ENCODE measurements around the gene PKP4. TPM values are rescaled to one million over a fixed set of nuclear protein-coding genes. Genes with fewer than 3 reads are reported as not detected.
A peak's percentile ranks its signal among the peaks of the same experiment; 100 is the strongest.

Gene PKP4
- total and polyA plus RNA-seq, 2 of the 8 experiments (the other 6 are each of a cell fraction or from before 2014, with no cell fraction given): 48.2 to 88.0 TPM

DNA sequence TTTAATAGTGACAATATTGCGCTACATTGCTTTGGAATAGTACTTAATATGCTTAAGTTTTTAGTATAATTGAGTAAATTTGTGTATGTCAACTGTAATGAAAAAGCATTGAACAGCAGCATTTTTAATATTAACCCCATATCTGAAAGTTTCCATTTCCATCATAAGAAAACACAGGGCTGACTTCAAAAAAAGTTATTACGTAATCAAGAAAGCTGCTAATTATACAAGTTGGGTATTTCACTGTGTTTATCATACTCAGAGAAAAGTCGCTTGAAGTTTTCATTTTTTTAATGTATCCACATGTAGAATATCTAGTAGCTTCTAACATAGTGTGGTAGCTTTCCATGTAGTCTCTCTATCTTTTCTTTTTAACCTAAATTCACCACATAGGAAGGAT lies 146.5 kb downstream of the PKP4 start:
- ChIA-PET POLR2A (ENCODE audit: partially characterized antibody) (interaction anchor here (1.4 kb wide), 1 partner anchor 16 kb away, joined by 3 read pairs; no protein-coding TSS in a partner anchor), CTCF (ENCODE audit: partially characterized antibody) (interaction anchor here (0.6 to 1.2 kb wide), 2 partner anchors 150 to 159 kb away, joined by 3 to 4 read pairs; no protein-coding TSS in a partner anchor)
- Histone ChIP-seq H3K4ac (replicated peaks; ENCODE audit: insufficient read length, low read depth, low read length) (no peak overlapping the region), H3K4me2 (ENCODE audit: insufficient read depth in 1 of 2, low read depth in 2 of 2, low read length in 2 of 2) (no peak overlapping the region), H3K27me3 (replicated peaks in 1 of 4; ENCODE audit: control insufficient read depth in 3 of 4, extremely low read depth in 1 of 4, insufficient read depth in 3 of 4, low read length in 3 of 4) (no peaks in the 10 kb centered on the region), H3K14ac (ENCODE audit: insufficient read length) (no peak overlapping the region), H4K5ac (ENCODE audit: insufficient read length, low read depth, low read length) (no peak overlapping the region), H3K79me1 (ENCODE audit: low read depth, low read length) (no peaks in the 10 kb centered on the region), H3K36me3 (ENCODE audit: control insufficient read depth in 2 of 4, insufficient read depth in 4 of 4, low read length in 3 of 4) (peaks cover 0 to 2% (median 0%) of the 10 kb centered on the region in 4 experiments; a peak in 1 of 8 replicates), H3K79me2 (ENCODE audit: control insufficient read depth in 1 of 2, insufficient read depth in 2 of 2, low read length in 2 of 2) (no peaks in the 10 kb centered on the region), H4K20me1 (replicated peaks in 1 of 2; ENCODE audit: control insufficient read depth in 1 of 2, insufficient read depth in 2 of 2, low read length in 2 of 2) (peaks cover 0 to 2% of the 10 kb centered on the region in 2 experiments), H2BK12ac (ENCODE audit: low read depth, low read length) (no peak overlapping the region), H4K8ac (ENCODE audit: extremely low read depth, insufficient read depth, low read length) (no peak overlapping the region), H2BK15ac (ENCODE audit: low read length) (no peak overlapping the region), H3K4me1 (replicated peaks in 1 of 4; ENCODE audit: control insufficient read depth in 3 of 4, insufficient read depth in 4 of 4, low read length in 3 of 4) (peaks cover 0 to 6% (median 3%) of the 10 kb centered on the region in 4 experiments; a peak in 2 of 7 replicates), H3K9ac (replicated peaks in 1 of 4; ENCODE audit: extremely low read depth in 1 of 4, low read depth in 3 of 4, low read length in 3 of 4) (no peak overlapping the region), H2BK20ac (ENCODE audit: low read length) (no peak overlapping the region), H3K18ac (ENCODE audit: extremely low read depth, low read length) (no peak overlapping the region), H3K4me3 (ENCODE audit: extremely low read depth in 1 of 4, insufficient read depth in 2 of 4, low read depth in 3 of 4, low read length in 4 of 4) (no peak overlapping the region), H3K9me3 (ENCODE audit: insufficient read depth in 2 of 2, low read depth in 1 of 2, low read length in 1 of 2) (no peaks in the 10 kb centered on the region), H2BK5ac (ENCODE audit: low read depth, low read length) (no peak overlapping the region), H2AK5ac (ENCODE audit: low read depth, low read length) (no peak overlapping the region), H2AFZ (ENCODE audit: low read length) (no peak overlapping the region), H3K56ac (replicated peaks; ENCODE audit: insufficient read length, low read depth, low read length) (no peak overlapping the region), H3K23ac (ENCODE audit: insufficient read length) (no peak overlapping the region), H3K27ac (ENCODE audit: low read depth, low read length) (no peak overlapping the region), H3K23me2 (ENCODE audit: low read depth, low read length) (no peaks in the 10 kb centered on the region), H4K91ac (replicated peaks; ENCODE audit: insufficient read length, low read length) (no peak overlapping the region), H2BK120ac (replicated peaks; ENCODE audit: low read depth, low read length) (no peak overlapping the region)
- TF ChIP-seq CEBPB (IDR thresholded peaks at IDR 0.05; ENCODE audit: low read depth, low read length) (peak; percentile 77; the same call in 1 of the 2 replicates), KDM1A (IDR thresholded peaks at IDR 0.05; ENCODE audit: borderline replicate concordance, low read length) (no peak)
- FAIRE-seq: no peak
- 90% methylated on average over 3 of the region's 3 CpGs; no CpG with 5 or more reads in 1 of the 2 experiments for WGBS, 2 experiments (ENCODE audit: extremely low coverage in 1 of 2, insufficient coverage in 1 of 2, insufficient read length in 1 of 2, insufficient replicate concordance in 2 of 2, low coverage in 1 of 2, low lambda C conversion rate in 2 of 2, missing lambda C conversion rate in 1 of 2)
- no peak for DNase-seq (ENCODE audit: low read depth in 1 of 2, low spot score in 2 of 2)
